BJ (cell line): Measurements from ENCODE around the gene SPATA32. TPM values are rescaled to one million over a fixed set of nuclear protein-coding genes. Genes with fewer than 3 reads are reported as not detected.

Source experiments
- CTCF ChIA-PET: fragments of 350-600 bp; formaldehyde crosslinking; extraction: SDS; loops from one replicate; lab custom pipeline; 2021; ENCODE audit warnings: antibody characterized with exemption, inconsistent platforms; lab: Yijun Ruan, JAX
- POLR2A ChIA-PET: fragments of 300-600 bp; sonication (Branson Sonifier 250); formaldehyde crosslinking; extraction: SDS; loops from one replicate; lab custom pipeline; 2021; ENCODE audit warnings: antibody characterized with exemption; lab: Charles Lee
- DNase-seq: peaks from one replicate; pipeline ENCODE4 v3.0.0-alpha.2; 2011; ENCODE audit warnings: low read depth
- H3K27me3 ChIP-seq: 2 replicates; pipeline ENCODE4 v1.6.0; 2011; ENCODE audit warnings: low read length; ENCODE audit not compliant: control insufficient read depth, insufficient read depth
- H3K36me3 ChIP-seq: 2 replicates; pipeline ENCODE4 v1.5.1; 2011; ENCODE audit warnings: low read length; ENCODE audit not compliant: control insufficient read depth, insufficient read depth
- H3K4me3 ChIP-seq: 2 replicates; pipeline ENCODE4 v1.5.1; 2011; ENCODE audit warnings: low read depth, mild to moderate bottlenecking, control low read depth, low read length
- CTCF ChIP-seq: IDR thresholded peaks from 2 replicates; pipeline ENCODE4 v1.5.1; 2011; ENCODE audit warnings: low read depth, mild to moderate bottlenecking, control low read depth, inconsistent platforms, low read length, moderate library complexity; ENCODE audit not compliant: insufficient read depth
- polyA plus RNA-seq: library from polyadenylated mRNA; depleted of rRNA; stranded (reverse); fragments of >200 nt; gene quantifications from 2 replicates; pipeline ENCODE4 v1.2.3, GENCODE V29; 2011

The SPATA32 gene
- polyA plus RNA-seq, 1 experiment = not detected

GRCh38 chr17:45226576-45226975 lies 35.3 kb downstream of the SPATA32 start:
- ChIA-PET POLR2A (no interaction called here), CTCF (interaction anchor here (1.0 to 2.6 kb wide), 4 partner anchors 9 to 159 kb away, joined by 3 to 10 read pairs (median 6); partner anchors contain the start of gene ACBD4)
- no peak for TF ChIP-seq CTCF
- H3K36me3 ChIP-seq = no peaks in the 10 kb centered on the region
- no peak overlapping the region for H3K4me3 ChIP-seq
- H3K27me3 ChIP-seq = peaks cover 2% of the 10 kb centered on the region; the same call in 1 of the 2 replicates
- DNase-seq = no peak

GRCh38 chr17:45225964-45226530 lies 35.8 kb downstream of the SPATA32 start:
- Histone ChIP-seq H3K36me3 (no peaks in the 10 kb centered on the region), H3K4me3 (no peak overlapping the region), H3K27me3 (peaks cover 2% of the 10 kb centered on the region; the same call in 1 of the 2 replicates)
- POLR2A ChIA-PET = no interaction called here
- CTCF ChIA-PET = interaction anchor here (0.8 to 2.6 kb wide), 6 partner anchors 9 to 159 kb away, joined by 3 to 10 read pairs (median 4); partner anchors contain the start of gene ACBD4
- TF ChIP-seq CTCF = no peak
- DNase-seq = no peak

- Histone ChIP-seq H3K27me3 (peaks cover 4% of the 10 kb centered on the region; the same call in 1 of the 2 replicates), H3K36me3 (no peaks in the 10 kb centered on the region), H3K4me3 (no peak overlapping the region)
- TF ChIP-seq CTCF = no peak
- ChIA-PET POLR2A (no interaction called here), CTCF (interaction anchor here (0.8 to 2.6 kb wide), 6 partner anchors 10 to 160 kb away, joined by 3 to 10 read pairs (median 4); partner anchors contain the start of gene ACBD4)
- DNase-seq = no peak
Observed at GRCh38 chr17:45225051-45225700, 36.7 kb downstream of the SPATA32 start.

- no peak for DNase-seq
- no peak for TF ChIP-seq CTCF
- Histone ChIP-seq H3K27me3 (peaks cover 5% of the 10 kb centered on the region; the same call in 1 of the 2 replicates), H3K36me3 (no peaks in the 10 kb centered on the region), H3K4me3 (no peak overlapping the region)
- ChIA-PET CTCF (interaction anchor here (2.6 kb wide), 1 partner anchor 11 kb away, joined by 10 read pairs; no protein-coding TSS in a partner anchor), POLR2A (no interaction called here)
Observed at GRCh38 chr17:45224671-45225050, 37.2 kb downstream of the SPATA32 start.
